CD4-positive, alpha-beta T cell treated with Interleukin-6 at 100 ng/mL for 8 hours (primary cell): ENCODE results near the gene KCTD15.

ENCODE experiments used
- DNase-seq: peaks from one replicate; pipeline ENCODE4 v3.0.0-alpha.2; 2020; ENCODE audit warnings: mixed read lengths, low spot score

KCTD15 gene

GRCh38 chr19:33797802-33798671 lies 1.4 kb downstream of the KCTD15 start:
- DNase-seq: no peak

DNA sequence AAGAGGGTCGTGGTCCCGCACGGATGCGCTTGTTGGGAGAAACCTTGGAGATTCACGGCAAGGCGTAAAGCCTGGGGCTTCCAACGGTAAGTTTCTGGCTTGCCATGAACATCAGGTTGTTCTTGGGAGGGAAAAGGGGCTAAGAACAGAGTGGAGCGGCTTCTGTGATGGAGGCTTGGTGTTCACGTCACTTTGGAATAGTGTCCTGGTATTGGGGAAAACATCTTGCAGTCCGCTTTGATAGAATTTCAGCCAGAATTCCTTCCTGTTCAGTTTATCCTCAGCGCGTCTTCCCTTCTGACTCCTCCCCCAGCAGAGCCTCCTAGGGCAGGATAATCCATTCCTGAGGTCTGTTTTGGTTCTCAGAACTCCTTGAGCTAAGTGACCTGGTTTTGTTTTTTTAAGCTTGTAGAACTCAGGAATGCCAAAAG lies 2.0 kb downstream of the KCTD15 start:
- no peak for DNase-seq

DNA sequence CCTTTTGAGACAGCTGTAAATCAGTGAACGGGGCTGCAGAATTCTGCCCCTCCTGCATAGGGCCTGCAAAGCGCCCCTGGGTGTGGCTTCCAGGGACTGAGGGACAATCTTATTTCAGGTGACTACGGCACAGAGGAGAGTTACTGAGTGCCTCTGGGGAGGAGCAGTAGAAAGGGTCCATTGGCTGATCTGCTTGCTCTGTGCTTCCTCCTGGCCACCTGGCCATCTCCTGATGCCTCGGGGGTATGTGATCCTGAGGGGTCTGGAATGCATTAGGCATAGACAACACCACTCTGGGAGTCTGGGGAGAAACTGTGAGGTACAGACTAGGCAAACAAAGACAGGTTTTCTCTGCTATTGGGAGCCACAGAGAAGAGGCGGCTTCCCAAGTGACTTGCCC lies 2.8 kb downstream of the KCTD15 start:
- DNase-seq: no peak

- no peak for DNase-seq
These were observed 3.5 kb downstream of the KCTD15 start for GRCh38 chr19:33800012-33800680.

DNA sequence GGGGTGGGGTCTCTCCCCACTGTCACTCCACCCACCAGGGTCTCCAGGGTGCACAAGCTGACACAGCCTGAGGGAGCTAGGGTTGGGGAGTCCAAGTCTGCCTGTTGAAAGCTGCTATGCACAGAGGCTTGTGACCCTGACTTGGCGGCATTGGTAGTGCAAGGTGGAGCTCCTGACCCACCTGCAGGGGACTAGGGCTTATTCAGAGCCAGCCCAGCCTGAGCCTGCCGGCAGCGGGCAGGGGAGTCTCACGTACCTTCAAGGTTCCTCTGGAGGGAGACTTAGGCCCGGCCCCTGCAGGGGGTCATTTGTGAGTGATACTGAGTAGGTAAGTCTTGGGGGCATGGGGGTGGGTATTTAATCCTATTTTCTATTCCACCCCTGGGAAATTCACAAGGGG lies 4.7 kb downstream of the KCTD15 start:
- no peak for DNase-seq

GRCh38 chr19:33802001-33802400 lies 5.3 kb downstream of the KCTD15 start:
- DNase-seq: no peak

DNA sequence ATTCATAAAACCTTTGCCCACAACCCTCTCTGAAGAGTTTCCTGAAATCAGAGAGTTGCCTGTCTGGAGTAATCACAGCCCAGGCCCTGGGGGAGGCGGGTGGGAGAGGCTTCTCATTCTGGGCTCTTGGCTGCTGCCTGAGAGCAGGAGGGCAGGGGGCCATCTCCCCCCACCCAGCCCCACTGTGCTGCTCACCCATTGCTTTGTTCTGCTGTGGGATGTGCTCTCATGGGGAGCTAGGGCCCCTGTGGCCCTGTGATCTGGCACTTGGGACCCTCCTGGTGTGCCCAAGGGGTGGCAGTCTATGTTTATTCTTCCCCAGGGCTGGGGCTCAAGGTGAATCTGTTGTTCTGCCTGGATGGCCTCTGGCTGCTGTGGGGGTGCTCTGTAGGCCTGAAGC lies 6.1 kb downstream of the KCTD15 start:
- no peak for DNase-seq

DNA sequence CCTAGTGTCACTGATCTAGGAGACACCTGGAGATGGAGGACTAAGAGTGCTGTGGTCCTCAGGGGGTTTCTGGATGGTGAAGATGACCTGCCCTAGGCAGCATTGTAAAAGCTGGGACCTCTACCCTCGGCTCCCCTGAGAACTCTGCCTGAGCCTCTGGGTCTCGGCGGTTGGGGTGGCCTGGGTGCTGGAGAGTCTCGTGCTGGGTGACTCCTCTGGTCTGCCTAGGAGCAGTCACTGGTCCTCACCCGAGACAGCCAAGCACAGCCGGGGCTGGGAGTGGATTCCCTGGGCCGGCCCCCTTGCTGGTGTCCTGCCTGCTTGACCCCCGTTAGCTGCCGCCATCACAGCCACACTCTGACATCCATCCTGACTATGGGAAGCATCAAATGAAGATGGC lies 6.7 kb downstream of the KCTD15 start:
- no peak for DNase-seq

GRCh38 chr19:33804021-33804799 lies 7.5 kb downstream of the KCTD15 start:
- no peak for DNase-seq

GRCh38 chr19:33805313-33805712 lies 8.6 kb downstream of the KCTD15 start:
- no peak for DNase-seq

DNA sequence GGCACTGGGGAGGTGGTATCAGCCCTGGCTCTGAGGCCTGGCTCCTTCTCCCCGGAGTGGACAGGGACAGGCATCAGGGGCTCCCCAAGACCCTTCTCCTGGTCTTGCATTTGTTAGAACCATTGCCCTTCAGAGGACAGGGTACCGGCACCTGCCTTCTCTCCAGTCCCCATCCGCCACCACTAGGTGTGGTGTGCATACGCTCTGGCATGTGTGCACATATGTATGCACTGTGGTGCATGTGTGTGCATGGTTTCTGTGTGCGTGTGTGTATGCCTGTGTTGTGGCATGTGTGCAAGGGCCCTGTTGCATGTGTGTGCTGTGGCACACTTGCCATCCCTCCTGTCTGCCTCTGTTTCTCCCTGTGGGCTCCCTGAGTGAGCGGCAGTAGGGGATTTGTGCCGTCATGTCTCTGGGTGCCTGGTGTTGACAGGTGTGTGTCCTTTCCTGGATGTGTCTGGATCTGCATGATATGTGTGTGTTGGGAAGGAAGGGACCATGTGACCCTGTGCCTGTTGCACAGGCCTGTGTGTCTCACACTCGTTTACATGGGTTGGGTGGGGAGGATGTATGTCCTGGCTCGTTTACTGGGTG lies 9.3 kb downstream of the KCTD15 start:
- no peak for DNase-seq

- no peak for DNase-seq
These were observed 9.8 kb downstream of the KCTD15 start for GRCh38 chr19:33806434-33806881.

DNA sequence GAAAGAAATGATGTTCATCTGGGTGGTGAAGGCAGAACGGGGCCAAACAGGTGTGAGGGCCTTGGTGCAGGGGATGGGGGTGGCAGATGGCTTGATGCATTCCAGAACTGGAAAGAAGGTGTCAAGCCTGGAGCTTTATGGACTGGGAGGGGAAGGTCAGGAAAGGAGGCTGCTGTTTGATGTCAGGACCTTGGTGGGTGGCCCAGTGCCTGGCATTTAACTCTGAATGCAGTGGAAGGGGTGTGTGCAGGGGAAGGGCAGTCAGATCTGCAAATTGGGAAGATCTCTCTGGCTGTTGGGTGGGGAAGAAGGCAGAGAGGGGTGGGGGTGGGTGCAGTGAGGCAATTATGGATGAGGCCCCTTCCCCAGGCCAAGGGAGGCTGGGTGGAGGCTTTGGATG lies 11.7 kb downstream of the KCTD15 start:
- no peak for DNase-seq

DNA sequence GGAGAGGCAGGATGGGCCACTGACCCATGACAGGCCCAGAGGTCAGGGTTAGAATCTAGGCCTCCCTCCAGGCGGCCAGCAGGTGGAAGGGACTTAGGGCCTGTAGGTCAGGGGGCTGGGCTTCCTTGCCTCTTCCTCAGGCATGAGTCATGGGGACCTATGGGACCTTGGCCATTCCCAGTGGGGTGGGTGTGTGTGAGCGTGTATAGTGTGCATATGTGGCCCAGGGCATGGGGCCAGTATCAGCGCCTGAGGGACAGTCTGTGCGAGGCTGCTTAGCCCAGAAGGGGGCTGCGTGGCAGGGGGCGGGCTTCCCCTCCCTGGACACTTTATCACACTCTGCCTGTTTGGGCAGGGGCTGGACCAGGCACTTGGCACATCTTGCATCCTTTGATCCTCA lies 13.3 kb downstream of the KCTD15 start:
- DNase-seq: no peak

DNA sequence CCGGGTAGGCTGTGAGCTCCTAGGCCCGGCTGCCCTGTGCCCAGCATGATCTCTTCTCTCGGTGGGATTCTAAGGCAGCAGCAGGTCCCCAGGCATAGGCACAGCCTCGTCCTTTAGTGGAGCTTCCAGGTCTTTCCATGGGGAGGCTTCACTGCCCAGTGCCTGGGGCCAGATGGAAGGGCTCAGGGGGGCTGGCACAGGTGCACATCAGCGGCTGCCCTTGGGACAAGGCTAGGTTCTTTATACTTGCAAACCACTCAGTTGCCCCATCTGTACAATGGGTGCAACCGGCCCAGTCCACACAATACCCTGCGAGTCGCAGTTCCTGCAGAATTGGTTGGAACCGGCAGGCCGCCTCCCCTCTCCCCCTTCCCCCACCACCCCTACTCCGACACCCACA lies 14.2 kb downstream of the KCTD15 start:
- no peak for DNase-seq

GRCh38 chr19:33811246-33811645 lies 14.6 kb downstream of the KCTD15 start:
- no peak for DNase-seq

DNA sequence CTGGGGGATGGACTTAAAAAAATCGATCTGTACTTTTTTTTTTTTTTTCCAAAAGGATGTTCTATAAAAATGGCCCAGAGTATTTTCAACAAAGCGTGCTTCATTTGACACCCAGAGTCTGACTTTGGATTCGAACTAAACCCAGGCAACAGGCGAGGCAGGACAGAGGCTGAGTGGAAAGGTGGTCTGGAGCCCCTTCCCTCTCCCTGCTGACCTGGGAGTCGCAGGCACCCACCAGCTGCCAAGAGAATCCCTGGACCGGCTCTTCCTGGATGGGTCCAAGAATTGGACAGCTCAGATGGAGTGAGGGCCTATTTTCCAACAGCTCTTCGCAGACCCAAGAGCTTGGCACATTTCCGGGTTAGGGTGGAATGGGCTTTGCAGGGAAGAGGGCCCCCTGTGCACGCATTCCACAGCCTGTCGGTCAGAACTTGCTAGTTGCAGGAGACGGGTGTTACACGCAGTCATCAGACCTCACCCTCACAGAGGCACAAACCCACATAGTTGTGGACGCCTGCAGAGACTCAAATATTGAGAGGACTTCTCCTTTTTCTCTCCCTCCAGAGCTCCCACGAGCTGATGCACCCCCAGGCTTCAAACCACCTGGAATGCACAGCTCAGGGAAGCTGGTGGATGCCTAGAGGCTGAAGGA lies 15.2 kb downstream of the KCTD15 start:
- DNase-seq: no peak

- no peak for DNase-seq
These were observed 16.0 kb downstream of the KCTD15 start for GRCh38 chr19:33812388-33813330.

GRCh38 chr19:33813391-33814101 lies 16.9 kb downstream of the KCTD15 start:
- no peak for DNase-seq
